GM19023 (cell line): Measurements from ENCODE around the gene LGI2.
"Not testable (repeated sequence)": the region's sequence is repeated elsewhere in the genome, so short reads cannot be mapped to it uniquely, and the experiment has no call there.

Experiments used
- ATAC-seq: cut with Tn5 transposase; IDR thresholded peaks from one replicate; pipeline ENCODE4 v1.9.1; 2021; ENCODE audit warnings: mild to moderate bottlenecking, moderate library complexity; ENCODE audit not compliant: unreplicated experiment

Gene LGI2

GRCh38 chr4:25051534-25051933 is 20.8 kb upstream of the LGI2 start:
- ATAC-seq: no peak

GRCh38 chr4:25050370-25051078 is 19.8 kb upstream of the LGI2 start:
- no peak for ATAC-seq

- no peak for ATAC-seq
These were observed 12.8 kb upstream of the LGI2 start for GRCh38 chr4:25043548-25043947.

GRCh38 chr4:25033526-25033925 is 2.8 kb upstream of the LGI2 start:
- ATAC-seq: no peak

- ATAC-seq: no peak
These were observed 1.4 kb upstream of the LGI2 start for GRCh38 chr4:25032126-25032525.

- ATAC-seq: no peak
These were observed 403 bp upstream of the LGI2 start for GRCh38 chr4:25031077-25031621.

- no peak for ATAC-seq
These were observed 1.1 kb downstream of the LGI2 start for GRCh38 chr4:25029479-25030276.

GRCh38 chr4:25028851-25029250 is 1.9 kb downstream of the LGI2 start:
- ATAC-seq: no peak

- no peak for ATAC-seq
These were observed 8.0 kb downstream of the LGI2 start for GRCh38 chr4:25022766-25023165.

GRCh38 chr4:25021216-25021615 is 9.5 kb downstream of the LGI2 start:
- no peak for ATAC-seq

GRCh38 chr4:25020236-25020635 is 10.5 kb downstream of the LGI2 start:
- no peak for ATAC-seq

- ATAC-seq: no peak
These were observed 11.2 kb downstream of the LGI2 start for GRCh38 chr4:25019501-25019900.

GRCh38 chr4:25015012-25015411 is 15.7 kb downstream of the LGI2 start:
- no peak for ATAC-seq

- ATAC-seq: not testable (repeated sequence)
These were observed 16.1 kb downstream of the LGI2 start for GRCh38 chr4:25014662-25014983.

GRCh38 chr4:25013756-25014661 is 16.7 kb downstream of the LGI2 start:
- no peak for ATAC-seq

GRCh38 chr4:25012655-25013054 is 18.1 kb downstream of the LGI2 start:
- no peak for ATAC-seq

GRCh38 chr4:25011135-25011866 is 19.4 kb downstream of the LGI2 start:
- no peak for ATAC-seq

- ATAC-seq: no peak
These were observed 23.1 kb downstream of the LGI2 start for GRCh38 chr4:25007598-25007997.

GRCh38 chr4:25002681-25003080 is 28.1 kb downstream of the LGI2 start:
- ATAC-seq: no peak

GRCh38 chr4:25001509-25001908 is 29.2 kb downstream of the LGI2 start:
- ATAC-seq: no peak

GRCh38 chr4:25000639-25001038 is 30.1 kb downstream of the LGI2 start:
- no peak for ATAC-seq
